ENCODE data around the gene YLPM1. TPM values are rescaled to one million over a fixed set of nuclear protein-coding genes. Genes with fewer than 3 reads are reported as not detected.

YLPM1 gene
- total RNA-seq, 1 donor from 2014 or later, result 55.9 TPM

GRCh38 chr14:74793506-74794155 lies 30.5 kb downstream of the YLPM1 start:
- Histone ChIP-seq H3K36me3 (no peaks in the 10 kb centered on the region), H3K9me3 (ENCODE audit: low read depth) (no peaks in the 10 kb centered on the region), H3K4me2 (no peak overlapping the region), H2AFZ (replicated peaks) (no peak overlapping the region), H3K4me1 (no peaks in the 10 kb centered on the region), H3K9ac (no peak overlapping the region), H3K27me3 (no peaks in the 10 kb centered on the region), H3K4me3 (no peak overlapping the region), H3F3A (ENCODE audit: low read depth) (no peaks in the 10 kb centered on the region), H3K27ac (peak overlapping the region; percentile 40), H3K79me2 (ENCODE audit: low read depth) (peaks cover 80% of the 10 kb centered on the region), H4K20me1 (ENCODE audit: low read depth) (peaks cover 44% of the 10 kb centered on the region)
- Mint-ChIP-seq H3K4me1 (no peaks in the 10 kb centered on the region), H3K9me3 (no peaks in the 10 kb centered on the region), H3K36me3 (peaks cover 27% of the 10 kb centered on the region), H3K27ac (no peak overlapping the region), H3K4me3 (no peak overlapping the region), H3K27me3 (ENCODE audit: insufficient read depth, low read depth) (no peaks in the 10 kb centered on the region)
- peak; percentile 27 for DNase-seq (ENCODE audit: low spot score)
- TF ChIP-seq CTCF (IDR thresholded peaks at IDR 0.05), result peak; percentile 53
- no peak for TF ChIP-seq EZH2 (IDR thresholded peaks at IDR 0.05)
- no peak for TF ChIP-seq EZH2phosphoT487 (IDR thresholded peaks at IDR 0.05)

GRCh38 chr14:74794947-74795346 lies 31.8 kb downstream of the YLPM1 start:
- Mint-ChIP-seq H3K9me3 (no peaks in the 10 kb centered on the region), H3K4me3 (no peak overlapping the region), H3K4me1 (no peaks in the 10 kb centered on the region), H3K27me3 (ENCODE audit: insufficient read depth, low read depth) (no peaks in the 10 kb centered on the region), H3K36me3 (peaks cover 30% of the 10 kb centered on the region), H3K27ac (no peak overlapping the region)
- no peak overlapping the region for H2AFZ ChIP-seq (replicated peaks)
- H3K27ac ChIP-seq, result no peak overlapping the region
- peaks cover 77% of the 10 kb centered on the region for H3K79me2 ChIP-seq (ENCODE audit: low read depth)
- no peak overlapping the region for H3K9ac ChIP-seq
- H3K27me3 ChIP-seq, result no peaks in the 10 kb centered on the region
- DNase-seq (ENCODE audit: low spot score), result no peak
- no peaks in the 10 kb centered on the region for H3K9me3 ChIP-seq (ENCODE audit: low read depth)
- H3K4me3 ChIP-seq, result no peak overlapping the region
- no peaks in the 10 kb centered on the region for H3K36me3 ChIP-seq
- no peak overlapping the region for H3K4me2 ChIP-seq
- peaks cover 43% of the 10 kb centered on the region for H4K20me1 ChIP-seq (ENCODE audit: low read depth)
- no peaks in the 10 kb centered on the region for H3F3A ChIP-seq (ENCODE audit: low read depth)
- TF ChIP-seq CTCF (IDR thresholded peaks at IDR 0.05), result no peak
- no peak for TF ChIP-seq EZH2 (IDR thresholded peaks at IDR 0.05)
- no peak for TF ChIP-seq EZH2phosphoT487 (IDR thresholded peaks at IDR 0.05)
- no peaks in the 10 kb centered on the region for H3K4me1 ChIP-seq

GRCh38 chr14:74799765-74800164 lies 36.6 kb downstream of the YLPM1 start:
- Histone ChIP-seq H3K4me3 (no peak overlapping the region), H3F3A (ENCODE audit: low read depth) (no peaks in the 10 kb centered on the region), H3K27ac (no peak overlapping the region), H3K9me3 (ENCODE audit: low read depth) (no peaks in the 10 kb centered on the region), H3K4me1 (no peaks in the 10 kb centered on the region), H3K4me2 (no peak overlapping the region), H3K36me3 (peaks cover 4% of the 10 kb centered on the region), H3K9ac (no peak overlapping the region), H3K27me3 (no peaks in the 10 kb centered on the region), H3K79me2 (ENCODE audit: low read depth) (peaks cover 49% of the 10 kb centered on the region), H4K20me1 (ENCODE audit: low read depth) (peaks cover 20% of the 10 kb centered on the region), H2AFZ (replicated peaks) (no peak overlapping the region)
- Mint-ChIP-seq H3K27me3 (ENCODE audit: insufficient read depth, low read depth) (peaks cover 2% of the 10 kb centered on the region), H3K9me3 (no peaks in the 10 kb centered on the region), H3K36me3 (peaks cover 36% of the 10 kb centered on the region), H3K4me3 (no peak overlapping the region), H3K27ac (no peak overlapping the region), H3K4me1 (no peaks in the 10 kb centered on the region)
- DNase-seq (ENCODE audit: low spot score), result no peak
- no peak for TF ChIP-seq CTCF (IDR thresholded peaks at IDR 0.05)
- no peak for TF ChIP-seq EZH2 (IDR thresholded peaks at IDR 0.05)
- no peak for TF ChIP-seq EZH2phosphoT487 (IDR thresholded peaks at IDR 0.05)

Data from neural progenitor cell (in vitro differentiated cells).